ENCODE results near the gene RND2.

The RND2 gene

DNA sequence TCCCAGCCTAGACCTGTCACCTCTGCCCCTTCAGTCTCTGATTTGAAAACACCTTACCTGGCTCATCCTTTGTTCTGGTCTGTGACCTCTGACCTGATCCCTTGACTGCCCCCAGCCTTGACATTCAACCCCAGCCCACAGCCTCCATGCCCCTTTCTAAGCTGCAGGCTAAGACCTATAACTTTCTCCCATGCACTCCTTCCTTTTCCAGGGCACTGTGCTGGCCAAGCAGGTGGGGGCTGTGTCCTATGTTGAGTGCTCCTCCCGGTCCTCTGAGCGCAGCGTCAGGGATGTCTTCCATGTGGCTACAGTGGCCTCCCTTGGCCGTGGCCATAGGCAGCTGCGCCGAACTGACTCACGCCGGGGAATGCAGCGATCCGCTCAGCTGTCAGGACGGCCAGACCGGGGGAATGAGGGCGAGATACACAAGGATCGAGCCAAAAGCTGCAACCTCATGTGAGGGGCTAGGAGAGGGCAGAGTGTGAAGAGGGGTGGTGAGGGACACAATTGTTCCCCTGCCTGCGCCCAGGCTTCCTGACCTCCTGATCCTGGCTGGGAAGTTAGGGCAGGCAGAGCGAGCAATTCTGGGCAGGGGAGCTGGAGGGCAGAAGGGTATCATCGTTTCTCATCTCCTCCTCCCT is 3.3 kb downstream of the RND2 start:
- DNase-seq (ENCODE audit: low read depth in 1 of 2, low spot score in 1 of 2) = no peak
- no peak overlapping the region for H3K27ac ChIP-seq (replicated peaks)
- TF ChIP-seq SPI1 (IDR thresholded peaks at IDR 0.05; ENCODE audit: borderline replicate concordance, low read depth) (no peak), GABPA (IDR thresholded peaks at IDR 0.05; ENCODE audit: low read depth) (no peak), CTCF (IDR thresholded peaks at IDR 0.05; ENCODE audit: insufficient read depth, low read length) (no peak), POLR2AphosphoS5 (IDR thresholded peaks at IDR 0.05; ENCODE audit: low read depth) (no peak)
- TF ChIP-seq, protein P1, sequence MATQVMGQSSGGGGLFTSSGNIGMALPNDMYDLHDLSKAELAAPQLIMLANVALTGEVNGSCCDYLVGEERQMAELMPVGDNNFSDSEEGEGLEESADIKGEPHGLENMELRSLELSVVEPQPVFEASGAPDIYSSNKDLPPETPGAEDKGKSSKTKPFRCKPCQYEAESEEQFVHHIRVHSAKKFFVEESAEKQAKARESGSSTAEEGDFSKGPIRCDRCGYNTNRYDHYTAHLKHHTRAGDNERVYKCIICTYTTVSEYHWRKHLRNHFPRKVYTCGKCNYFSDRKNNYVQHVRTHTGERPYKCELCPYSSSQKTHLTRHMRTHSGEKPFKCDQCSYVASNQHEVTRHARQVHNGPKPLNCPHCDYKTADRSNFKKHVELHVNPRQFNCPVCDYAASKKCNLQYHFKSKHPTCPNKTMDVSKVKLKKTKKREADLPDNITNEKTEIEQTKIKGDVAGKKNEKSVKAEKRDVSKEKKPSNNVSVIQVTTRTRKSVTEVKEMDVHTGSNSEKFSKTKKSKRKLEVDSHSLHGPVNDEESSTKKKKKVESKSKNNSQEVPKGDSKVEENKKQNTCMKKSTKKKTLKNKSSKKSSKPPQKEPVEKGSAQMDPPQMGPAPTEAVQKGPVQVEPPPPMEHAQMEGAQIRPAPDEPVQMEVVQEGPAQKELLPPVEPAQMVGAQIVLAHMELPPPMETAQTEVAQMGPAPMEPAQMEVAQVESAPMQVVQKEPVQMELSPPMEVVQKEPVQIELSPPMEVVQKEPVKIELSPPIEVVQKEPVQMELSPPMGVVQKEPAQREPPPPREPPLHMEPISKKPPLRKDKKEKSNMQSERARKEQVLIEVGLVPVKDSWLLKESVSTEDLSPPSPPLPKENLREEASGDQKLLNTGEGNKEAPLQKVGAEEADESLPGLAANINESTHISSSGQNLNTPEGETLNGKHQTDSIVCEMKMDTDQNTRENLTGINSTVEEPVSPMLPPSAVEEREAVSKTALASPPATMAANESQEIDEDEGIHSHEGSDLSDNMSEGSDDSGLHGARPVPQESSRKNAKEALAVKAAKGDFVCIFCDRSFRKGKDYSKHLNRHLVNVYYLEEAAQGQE (IDR thresholded peaks at IDR 0.05; ENCODE audit: insufficient replicate concordance, low read depth) = no peak
- no peak overlapping the region for H3K4me3 ChIP-seq (replicated peaks; ENCODE audit: insufficient read depth, low read length)
- H3K27me3 ChIP-seq (ENCODE audit: insufficient read depth, poor library complexity, severe bottlenecking) = no peaks in the 10 kb centered on the region

DNA sequence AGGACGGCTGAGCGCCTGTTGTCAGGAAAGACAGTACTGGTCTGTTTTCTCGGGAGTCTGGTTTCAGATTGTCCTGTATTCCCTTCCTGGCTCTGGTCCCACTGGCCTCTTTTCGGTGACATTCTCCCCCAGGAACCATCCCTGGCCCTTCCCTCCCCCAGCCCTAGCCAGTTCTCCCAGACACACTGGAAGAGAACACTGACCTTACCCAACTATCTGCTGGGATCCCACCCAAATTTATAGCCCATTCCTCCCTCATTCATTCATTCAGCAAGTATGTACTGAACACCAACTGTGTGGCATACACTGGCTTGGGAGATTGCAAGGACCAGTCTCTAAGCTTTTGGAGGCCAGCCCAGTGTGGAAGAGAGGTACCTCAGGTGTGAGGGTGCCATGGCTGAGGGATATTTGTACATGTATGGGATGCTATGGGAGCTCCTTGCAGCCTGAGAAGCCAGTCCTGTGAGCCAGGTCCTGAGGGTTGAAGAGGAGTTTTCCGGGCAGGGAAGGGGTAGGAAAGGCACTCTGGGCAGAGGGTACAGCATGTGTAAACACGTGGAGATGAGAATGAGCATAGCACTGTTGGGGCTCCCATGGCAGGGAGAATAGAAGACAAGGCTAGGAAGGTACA is 5.2 kb downstream of the RND2 start:
- Histone ChIP-seq H3K27me3 (ENCODE audit: insufficient read depth, poor library complexity, severe bottlenecking) (no peaks in the 10 kb centered on the region), H3K4me3 (replicated peaks; ENCODE audit: insufficient read depth, low read length) (no peak overlapping the region), H3K27ac (replicated peaks) (no peak overlapping the region)
- TF ChIP-seq, protein P1 (IDR thresholded peaks at IDR 0.05; ENCODE audit: insufficient replicate concordance, low read depth) = no peak
- no peak for TF ChIP-seq SPI1 (IDR thresholded peaks at IDR 0.05; ENCODE audit: borderline replicate concordance, low read depth)
- TF ChIP-seq GABPA (IDR thresholded peaks at IDR 0.05; ENCODE audit: low read depth) = no peak
- no peak for TF ChIP-seq CTCF (IDR thresholded peaks at IDR 0.05; ENCODE audit: insufficient read depth, low read length)
- TF ChIP-seq POLR2AphosphoS5 (IDR thresholded peaks at IDR 0.05; ENCODE audit: low read depth) = no peak
- no peak for DNase-seq (ENCODE audit: low read depth in 1 of 2, low spot score in 1 of 2)

DNA sequence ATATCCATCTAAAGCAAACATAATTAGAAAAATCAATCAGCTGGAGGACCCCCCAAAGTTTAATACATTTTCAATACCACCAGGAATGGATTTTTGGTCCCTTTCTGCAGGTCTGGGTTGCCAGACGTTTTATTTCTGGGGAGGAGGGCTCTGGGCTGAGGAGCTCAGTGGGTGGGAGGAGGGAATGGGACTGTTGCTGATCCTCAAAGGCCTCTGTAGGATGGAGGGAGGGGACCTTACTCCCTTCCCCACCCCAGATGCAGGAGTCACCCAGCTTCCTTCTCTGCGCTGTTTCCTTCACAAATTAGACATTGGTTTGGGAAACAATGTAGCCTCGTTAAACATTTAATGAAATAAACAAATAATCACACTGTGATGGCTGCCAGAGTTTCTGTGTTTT is 6.6 kb downstream of the RND2 start:
- no peak for TF ChIP-seq POLR2AphosphoS5 (IDR thresholded peaks at IDR 0.05; ENCODE audit: low read depth)
- TF ChIP-seq GABPA (IDR thresholded peaks at IDR 0.05; ENCODE audit: low read depth) = no peak
- TF ChIP-seq, protein P1 (IDR thresholded peaks at IDR 0.05; ENCODE audit: insufficient replicate concordance, low read depth) = no peak
- H3K27me3 ChIP-seq (ENCODE audit: insufficient read depth, poor library complexity, severe bottlenecking) = no peaks in the 10 kb centered on the region
- H3K4me3 ChIP-seq (replicated peaks; ENCODE audit: insufficient read depth, low read length) = no peak overlapping the region
- DNase-seq (ENCODE audit: low read depth in 1 of 2, low spot score in 1 of 2) = no peak
- H3K27ac ChIP-seq (replicated peaks) = no peak overlapping the region
